NCI-H2107 treated with DMSO at 0.1 percent for 48 hours (cell line): ENCODE data around the gene SLC52A1.
"Not testable (repeated sequence)": the region's sequence is repeated elsewhere in the genome, so short reads cannot be mapped to it uniquely, and the experiment has no call there.

Experiments used
- DNase-seq: peaks from one replicate; lab custom pipeline; 2025; ENCODE audit not compliant: unreplicated experiment; lab: John Stamatoyannopoulos, UW

The SLC52A1 gene

DNA sequence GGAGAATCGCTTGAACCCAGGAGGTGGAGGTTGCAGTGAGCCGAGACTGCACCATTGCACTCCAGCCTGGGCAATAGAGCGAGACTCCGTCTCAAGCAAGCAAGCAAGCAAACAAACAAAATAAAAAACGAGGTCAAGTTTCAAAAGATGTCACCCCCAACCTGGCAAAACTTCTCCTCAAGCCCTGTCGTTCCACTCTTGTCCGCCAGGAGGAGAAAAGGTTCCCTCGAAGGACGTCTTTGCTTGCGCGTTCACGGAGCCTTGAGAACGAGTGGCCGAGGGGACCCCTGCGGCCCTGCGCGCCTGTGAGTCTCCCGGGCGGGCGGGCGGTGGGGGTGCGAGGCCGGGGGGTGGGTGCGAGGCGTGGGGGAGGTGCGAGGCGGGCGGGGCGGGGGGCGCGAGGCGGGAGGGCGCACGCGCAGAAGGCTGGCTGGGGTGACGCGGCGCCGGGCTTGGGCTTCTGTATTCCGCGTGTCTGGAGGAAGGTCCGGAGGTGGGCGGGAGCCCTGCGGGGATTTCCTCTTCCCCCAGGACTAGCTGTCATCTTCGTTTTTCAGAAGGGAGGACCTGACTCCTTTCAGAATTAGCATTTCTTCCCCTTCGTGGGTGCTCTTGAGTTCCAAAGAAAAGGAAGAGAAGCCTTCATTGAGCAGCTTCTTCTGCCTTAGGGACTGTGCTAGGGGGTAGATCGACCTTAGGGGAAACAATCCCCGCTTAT is 3.7 kb downstream of the SLC52A1 start:
- peak; percentile 8 for DNase-seq

DNA sequence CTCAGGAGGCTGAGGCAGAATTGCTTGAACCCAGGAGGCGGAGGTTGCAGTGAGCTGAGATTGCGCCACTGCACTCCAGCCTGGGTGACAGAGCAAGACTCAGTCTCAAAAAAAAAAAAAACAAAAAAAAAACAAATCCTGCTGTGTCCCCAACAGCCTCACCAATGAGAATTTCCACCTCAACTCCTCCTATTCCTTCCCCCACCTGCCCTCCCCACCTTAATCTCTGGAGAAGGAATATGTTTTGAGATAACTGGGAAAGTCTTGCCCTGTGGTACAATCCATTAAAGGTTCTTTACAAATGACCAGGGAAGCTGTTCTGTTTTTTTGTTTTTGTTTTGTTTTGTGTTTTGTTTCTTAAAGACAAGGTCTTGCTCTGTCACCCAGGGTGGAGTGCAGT is 5.1 kb downstream of the SLC52A1 start:
- DNase-seq = not testable (repeated sequence)

DNA sequence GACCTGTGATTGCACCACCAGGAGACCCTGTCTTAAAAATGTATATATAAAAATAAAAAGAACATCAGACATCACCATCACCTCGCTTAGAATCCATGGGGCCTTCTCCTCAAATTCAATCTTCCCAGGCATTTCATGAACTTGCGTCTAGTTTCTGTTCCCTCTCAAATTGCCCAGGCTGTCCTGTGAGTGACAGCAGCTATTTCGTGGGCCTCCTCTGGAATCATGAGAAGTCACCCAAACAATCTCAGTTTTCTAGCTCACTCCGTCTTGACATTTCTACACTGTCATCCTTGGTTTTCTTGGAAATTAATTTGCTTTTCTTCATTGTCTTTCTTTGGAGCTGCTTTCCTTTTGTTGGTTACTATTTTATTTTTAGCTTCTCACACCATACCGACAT is 7.3 kb downstream of the SLC52A1 start:
- no peak for DNase-seq

DNA sequence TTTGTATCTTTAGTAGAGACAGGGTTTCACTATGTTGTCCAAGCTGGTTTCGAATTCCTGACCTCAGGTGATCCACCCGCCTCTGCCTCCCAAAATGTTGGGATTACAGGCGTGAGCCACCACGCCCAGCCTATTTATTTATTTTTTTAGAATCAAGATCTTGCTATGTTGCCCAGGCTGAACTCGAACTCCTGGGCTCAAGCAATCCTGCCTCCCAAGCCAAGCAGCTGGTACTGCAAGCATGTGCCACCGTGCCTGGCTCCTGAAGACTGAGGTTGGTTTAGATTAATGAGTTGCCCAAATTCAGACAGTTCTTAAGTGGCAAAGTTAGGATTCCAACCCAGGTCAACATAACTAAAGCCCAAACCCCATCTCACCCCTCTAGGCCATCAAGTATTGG is 7.9 kb downstream of the SLC52A1 start:
- DNase-seq = no peak

DNA sequence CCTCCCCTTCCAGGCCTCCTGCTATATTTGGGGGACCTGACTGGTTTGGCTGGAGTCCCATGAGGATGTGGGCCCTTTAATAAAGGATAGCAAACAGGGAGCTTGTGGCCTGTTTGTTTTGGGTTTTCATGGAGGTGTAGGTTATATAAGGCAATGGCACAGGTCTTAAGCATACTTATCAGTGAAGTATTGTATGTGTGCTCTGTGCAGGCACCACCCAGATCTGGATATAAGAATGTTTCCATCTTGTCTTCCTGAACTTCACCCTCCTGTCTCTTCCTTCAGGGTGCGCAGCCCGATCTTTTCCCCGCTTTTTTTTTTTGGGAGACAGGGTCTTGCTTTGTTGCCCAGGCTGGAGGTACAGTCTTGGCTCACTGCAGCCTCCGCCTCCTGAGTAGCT is 10.6 kb downstream of the SLC52A1 start:
- no peak for DNase-seq

DNA sequence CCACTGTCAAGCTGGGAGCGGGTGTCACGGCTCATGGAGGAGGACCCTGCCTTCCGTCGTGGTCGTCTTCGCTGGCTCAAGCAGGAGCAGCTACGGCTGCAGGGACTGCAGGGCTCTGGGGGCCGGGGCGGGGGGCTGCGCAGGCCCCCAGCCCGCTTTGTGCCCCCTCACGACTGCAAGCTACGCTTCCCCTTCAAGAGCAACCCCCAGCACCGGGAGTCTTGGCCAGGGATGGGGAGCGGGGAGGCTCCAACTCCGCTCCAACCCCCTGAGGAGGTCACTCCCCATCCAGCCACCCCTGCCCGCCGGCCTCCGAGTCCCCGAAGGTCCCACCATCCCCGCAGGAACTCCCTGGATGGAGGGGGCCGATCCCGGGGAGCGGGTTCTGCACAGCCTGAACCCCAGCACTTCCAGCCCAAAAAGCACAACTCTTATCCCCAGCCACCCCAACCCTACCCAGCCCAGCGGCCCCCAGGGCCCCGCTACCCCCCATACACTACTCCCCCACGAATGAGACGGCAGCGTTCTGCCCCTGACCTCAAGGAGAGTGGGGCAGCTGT is 11.6 kb downstream of the SLC52A1 start:
- no peak for DNase-seq

DNA sequence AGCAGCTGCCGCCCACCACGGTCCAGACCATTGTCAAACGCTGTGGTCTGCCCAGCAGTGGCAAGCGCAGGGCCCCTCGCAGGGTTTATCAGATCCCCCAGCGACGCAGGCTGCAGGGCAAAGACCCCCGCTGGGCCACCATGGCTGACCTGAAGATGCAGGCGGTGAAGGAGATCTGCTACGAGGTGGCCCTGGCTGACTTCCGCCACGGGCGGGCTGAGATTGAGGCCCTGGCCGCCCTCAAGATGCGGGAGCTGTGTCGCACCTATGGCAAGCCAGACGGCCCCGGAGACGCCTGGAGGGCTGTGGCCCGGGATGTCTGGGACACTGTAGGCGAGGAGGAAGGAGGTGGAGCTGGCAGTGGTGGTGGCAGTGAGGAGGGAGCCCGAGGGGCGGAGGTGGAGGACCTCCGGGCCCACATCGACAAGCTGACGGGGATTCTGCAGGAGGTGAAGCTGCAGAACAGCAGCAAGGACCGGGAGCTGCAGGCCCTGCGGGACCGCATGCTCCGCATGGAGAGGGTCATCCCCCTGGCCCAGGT is 13.0 kb downstream of the SLC52A1 start:
- no peak for DNase-seq

DNA sequence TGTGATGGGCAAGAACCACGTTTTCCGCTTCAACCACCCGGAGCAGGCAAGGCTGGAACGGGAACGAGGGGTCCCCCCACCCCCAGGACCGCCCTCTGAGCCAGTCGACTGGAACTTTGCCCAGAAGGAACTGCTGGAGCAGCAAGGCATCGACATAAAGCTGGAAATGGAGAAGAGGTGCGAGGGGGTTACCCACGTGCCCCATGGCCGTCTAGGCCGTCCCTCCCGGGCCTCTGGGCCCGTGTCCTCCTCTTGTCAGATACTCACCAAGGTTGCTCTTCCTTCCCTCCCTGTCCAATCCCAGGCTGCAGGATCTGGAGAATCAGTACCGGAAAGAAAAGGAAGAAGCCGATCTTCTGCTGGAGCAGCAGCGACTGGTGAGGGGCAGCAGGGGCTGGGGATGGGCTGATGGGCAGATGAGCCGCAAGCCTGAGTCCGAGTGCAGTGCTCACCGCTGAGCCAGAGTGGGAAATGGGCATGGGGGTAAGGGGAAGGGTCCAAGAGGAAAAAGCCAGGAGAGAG is 14.7 kb downstream of the SLC52A1 start:
- no peak for DNase-seq

DNA sequence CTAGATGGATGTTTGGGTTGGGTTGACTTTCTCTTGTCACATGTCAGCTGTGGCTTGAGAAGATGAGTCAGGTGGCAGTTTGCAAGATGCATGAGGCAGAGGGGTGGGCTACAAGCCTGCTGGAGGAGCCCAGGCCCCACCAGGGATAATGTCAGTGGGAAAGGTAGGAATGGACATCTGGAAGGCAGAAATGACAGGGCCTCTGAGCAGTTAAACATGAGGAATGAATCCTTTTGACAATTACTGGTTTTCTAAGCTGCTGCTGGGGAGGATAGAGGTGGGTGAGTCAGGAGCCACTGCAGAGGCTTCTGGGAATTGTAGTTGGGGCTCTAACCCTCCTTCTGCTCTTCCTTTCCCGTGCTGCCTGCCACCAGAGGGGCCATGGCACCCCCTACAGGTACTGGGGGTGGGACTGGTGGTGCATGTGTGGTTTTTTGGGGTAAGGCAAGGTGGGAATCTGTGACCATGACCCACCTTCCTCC is 15.7 kb downstream of the SLC52A1 start:
- DNase-seq = no peak

DNA sequence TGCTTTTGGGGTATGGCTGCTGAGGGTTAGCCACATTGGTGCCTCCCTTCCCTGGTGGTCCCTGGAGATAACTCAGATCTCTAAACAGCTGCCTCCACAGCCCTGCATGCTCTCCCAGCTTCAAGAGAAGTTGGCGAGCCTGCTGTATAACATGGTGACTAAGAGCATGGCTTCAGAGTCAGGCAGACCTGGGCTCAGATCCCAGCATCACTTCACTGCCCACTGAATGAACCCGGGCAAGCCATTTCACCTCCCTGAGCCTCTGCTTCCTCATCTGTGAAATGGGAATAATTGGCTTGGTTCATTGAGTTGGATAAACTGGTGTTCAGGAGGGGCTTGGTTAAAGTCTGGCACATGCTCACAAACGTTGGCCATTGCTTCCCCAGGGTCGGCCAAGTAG is 20.9 kb downstream of the SLC52A1 start:
- no peak for DNase-seq

DNA sequence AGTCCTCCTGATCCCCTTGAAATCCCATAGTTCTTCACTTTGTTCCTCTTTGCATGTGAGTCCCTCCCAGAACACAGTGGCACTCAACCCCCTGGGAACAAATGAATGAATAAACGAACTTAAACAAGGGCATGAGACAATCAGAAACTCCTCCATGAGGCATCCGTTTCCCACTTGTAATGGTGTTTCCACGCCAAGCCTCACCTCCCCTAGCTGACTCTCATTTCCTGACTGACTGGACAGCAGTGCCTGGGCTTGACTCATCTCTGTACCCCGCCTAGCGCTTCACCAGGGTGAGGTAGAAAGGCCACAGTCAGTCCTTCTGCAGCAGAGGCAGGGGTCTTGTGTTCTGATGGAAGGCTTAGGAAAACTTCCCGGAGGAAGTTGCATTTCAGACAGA is 23.3 kb downstream of the SLC52A1 start:
- DNase-seq = no peak

DNA sequence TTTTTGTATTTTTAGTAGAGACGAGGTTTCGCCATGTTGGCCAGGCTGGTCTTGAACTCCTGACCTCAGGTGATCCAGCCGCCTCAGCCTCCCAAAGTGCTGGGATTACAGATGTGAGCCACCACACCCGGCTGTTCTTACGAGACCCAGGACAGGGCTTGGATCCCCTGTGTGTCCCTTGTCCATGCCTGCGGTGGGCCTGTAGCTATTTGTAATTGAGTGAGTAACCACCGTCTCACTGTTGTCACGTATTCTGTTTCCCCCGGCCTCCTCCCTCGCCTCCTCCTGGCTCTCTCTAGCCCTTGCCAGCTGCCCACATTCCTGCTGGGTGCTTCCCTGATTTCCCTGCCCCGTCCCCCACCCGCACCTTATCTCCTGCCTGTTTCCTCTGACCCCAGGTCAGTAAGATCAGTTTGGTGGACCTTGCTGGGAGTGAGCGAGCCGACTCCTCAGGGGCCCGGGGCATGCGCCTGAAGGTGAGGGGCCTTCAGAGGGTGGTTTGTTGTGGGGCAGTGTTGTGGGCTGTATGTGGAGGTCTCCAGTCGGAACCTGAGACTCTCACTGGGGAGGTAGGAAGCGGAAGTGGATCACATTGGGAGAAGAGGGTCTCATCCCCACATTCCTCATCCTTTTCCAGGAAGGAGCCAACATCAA is 31.9 kb downstream of the SLC52A1 start:
- DNase-seq = no peak

DNA sequence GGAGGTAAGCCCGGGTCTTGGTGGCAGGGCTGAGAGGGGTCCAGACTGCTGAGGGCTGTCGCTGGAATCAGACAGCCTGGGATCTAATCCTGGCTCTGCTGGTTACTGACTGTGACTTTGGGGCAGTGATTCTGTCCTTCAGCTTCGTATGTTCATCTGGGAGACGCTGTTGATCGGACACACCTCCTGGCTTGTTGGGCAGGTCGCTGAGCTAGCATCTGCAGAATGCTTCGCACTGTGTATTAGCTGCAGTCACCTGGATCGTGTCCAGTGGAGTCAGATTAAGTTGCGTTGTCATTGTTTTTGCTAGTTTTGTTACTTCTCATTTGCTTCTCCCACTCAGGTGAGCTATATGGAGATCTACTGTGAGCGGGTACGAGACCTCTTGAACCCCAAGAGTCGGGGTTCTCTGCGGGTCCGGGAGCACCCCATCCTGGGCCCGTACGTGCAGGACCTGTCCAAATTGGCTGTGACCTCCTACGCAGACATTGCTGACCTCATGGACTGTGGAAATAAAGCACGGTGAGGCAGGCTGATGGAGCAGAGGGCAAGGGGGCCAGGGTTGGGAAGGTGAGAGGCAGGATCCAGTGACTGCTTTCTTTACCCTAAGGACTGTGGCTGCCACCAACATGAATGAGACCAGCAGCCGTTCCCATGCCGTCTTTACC is 33.0 kb downstream of the SLC52A1 start:
- no peak for DNase-seq

DNA sequence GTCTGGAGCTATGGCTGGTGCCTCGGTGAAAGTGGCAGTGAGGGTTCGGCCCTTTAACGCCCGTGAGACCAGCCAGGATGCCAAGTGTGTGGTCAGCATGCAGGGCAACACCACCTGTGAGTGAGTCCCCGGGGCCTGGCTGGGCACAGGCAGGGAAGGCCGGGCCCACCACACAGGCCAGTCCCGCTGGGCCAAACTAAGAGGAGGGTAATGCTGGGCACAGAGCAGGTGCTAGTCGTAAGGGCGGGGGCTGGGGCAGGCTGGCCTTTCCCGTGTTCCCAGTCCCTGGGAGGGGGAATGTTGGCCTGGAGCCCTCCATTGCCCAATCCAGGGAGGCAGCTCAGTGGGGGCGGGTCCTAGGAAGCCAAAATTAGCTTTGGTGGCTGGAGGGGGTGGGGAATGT is 35.0 kb downstream of the SLC52A1 start:
- DNase-seq = no peak

DNA sequence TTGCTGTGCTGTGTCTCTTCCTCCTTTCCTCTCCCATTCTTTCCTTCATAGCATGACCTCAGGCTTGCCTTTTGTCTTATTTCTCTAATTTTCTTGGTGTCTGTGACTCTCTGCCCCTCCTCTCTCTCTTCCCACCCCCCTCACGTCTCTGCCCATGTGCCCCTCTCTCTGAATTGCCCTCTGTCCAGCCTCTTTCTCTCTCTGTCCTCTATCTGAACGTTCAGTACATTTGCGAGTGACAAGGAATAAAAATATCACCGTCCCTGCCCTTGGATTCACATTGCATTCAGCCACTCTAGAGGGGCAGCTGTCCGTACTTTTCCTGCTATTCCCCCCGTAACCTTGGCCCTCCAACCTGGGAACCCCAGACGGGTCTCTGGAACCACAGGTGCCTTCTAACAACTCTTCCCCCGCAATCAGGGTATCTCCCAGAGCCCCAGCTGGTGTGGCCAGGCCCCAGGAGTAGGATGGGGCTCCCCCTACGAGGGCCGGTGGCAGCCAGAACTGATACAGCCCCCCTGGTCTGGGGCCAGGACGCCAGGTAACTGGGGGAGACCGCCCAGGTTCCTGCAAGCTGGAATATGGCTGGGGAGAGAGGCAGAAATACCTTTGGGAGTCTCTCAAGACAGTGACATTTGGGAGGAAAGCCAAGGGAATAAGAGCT is 35.7 kb downstream of the SLC52A1 start:
- DNase-seq = no peak

DNA sequence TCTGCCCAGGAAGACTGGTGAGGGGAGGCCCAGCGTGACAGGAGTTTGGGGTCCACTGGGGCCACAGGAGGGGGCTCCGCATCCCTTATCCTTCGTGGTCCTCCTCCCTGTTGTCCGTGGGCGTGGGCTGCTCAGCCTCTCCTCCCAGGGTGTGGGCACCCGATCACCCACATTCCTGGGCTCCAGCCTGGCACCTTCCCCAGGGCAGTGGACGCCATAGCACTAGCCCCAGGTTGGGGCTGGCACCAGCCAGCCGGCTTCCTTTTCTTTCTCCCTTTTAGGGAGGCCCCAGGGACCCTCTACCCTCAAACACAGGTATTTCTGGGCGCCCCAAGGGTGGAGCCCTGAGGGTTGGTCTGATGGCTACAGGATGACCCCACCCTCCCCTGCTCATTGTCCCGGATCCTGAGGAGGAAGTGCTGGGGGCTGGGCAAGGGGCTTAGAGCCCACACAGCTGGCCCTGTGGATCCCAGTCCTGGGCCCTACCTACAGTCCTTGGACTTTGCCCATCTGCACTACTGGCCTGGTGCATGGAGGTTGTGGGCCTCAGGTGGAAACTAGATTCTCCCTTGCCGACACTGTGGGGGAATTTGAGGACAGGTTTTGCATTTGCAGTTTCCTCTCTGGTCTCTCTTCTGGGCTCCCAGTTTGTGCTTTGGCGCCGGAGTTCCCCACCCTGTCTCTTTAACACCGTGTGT is 36.3 kb downstream of the SLC52A1 start:
- no peak for DNase-seq

DNA sequence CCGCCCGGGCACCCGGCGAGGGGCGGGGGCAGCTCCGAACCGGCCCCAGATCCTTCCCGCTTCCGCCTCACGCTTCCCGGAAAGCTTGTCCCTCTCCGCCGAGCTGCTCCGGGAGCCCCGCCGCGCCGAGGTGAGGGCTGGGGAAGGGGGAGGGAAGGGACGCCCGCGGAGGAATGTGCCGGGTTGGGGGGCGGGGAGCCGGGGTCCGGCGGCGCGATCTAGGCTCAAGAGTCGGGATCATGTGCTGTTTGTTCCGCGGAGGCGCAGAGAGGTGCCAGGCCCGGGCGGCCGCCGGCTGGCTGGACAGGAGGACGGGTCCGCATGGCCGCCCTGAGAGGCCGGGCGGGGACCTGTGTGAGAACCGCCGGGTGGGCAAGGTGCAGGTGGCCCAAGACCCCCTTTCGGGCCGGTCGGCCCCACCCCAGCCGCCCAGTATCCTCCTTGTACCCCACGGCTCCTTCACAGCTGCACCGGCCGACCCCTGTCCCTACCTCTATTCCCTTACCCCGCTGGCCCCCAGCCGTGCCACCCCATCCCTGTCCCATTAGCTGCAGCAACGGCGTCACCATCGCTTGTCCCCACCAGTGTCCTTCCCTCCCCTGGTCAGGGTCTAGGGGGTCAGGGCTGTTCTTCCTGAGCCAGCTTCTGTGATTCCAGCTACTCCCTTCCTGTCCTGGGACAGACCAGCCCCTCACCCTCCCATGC is 37.0 kb downstream of the SLC52A1 start:
- DNase-seq = no peak

DNA sequence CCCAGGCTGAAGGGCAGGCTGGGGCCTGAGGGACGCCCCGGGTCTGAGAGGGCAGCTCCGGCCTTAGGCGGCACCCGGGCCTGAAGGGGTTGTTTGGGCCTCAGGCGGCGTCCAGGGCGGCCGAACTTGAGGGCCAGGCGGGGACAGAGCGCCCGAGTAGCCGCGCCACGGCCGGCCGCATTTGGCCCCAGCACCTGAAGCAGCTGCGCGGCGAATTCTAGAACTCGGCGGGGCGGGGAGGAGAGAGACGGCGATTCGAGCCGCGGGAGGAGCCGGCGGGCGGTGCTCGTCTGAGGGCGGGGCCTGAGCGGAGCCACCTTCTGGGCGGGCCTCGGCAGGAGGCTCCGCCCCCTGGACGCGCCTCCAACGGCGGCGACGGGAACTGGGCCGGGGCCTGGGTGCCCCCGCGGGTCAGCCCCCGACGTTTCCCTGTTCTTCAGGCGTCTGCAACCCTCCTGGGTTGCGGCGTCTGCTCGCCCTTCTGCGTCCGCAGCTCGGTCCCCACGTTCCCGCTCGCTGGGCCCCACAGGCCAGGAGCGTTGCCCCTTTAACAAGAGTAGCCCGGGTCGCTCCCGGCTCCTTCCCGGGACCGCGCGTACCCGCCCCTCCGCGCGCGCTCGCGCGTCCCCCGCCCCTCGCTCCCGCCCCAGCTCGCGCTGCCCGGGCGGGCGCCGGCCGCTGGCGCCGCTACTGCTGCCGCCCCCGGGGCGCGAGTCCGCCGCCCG is 37.8 kb downstream of the SLC52A1 start, which contains the start of the genes INCA1 and KIF1C:
Gene INCA1, minus strand, starts transcription at position 221 of the 725 bp plus-strand sequence. CDS start 3,085 bp downstream, outside the sequence.
Gene KIF1C, plus strand, starts transcription at position 649 of the 725 bp plus-strand sequence. CDS start 2,297 bp downstream, outside the sequence.
- peak; percentile 27 for DNase-seq
